HG03045 (cell line): ENCODE data around the gene ANHX.

Experiments used
- ATAC-seq: cut with Tn5 transposase; IDR thresholded peaks from one replicate; pipeline ENCODE4 v1.9.1; 2021; ENCODE audit warnings: mild to moderate bottlenecking, moderate library complexity; ENCODE audit not compliant: unreplicated experiment

Gene ANHX

GRCh38 chr12:133203344-133204263, 32.1 kb downstream of the ANHX start:
- ATAC-seq = no peak

- no peak for ATAC-seq
These were observed 33.0 kb downstream of the ANHX start for GRCh38 chr12:133202493-133203343.

DNA sequence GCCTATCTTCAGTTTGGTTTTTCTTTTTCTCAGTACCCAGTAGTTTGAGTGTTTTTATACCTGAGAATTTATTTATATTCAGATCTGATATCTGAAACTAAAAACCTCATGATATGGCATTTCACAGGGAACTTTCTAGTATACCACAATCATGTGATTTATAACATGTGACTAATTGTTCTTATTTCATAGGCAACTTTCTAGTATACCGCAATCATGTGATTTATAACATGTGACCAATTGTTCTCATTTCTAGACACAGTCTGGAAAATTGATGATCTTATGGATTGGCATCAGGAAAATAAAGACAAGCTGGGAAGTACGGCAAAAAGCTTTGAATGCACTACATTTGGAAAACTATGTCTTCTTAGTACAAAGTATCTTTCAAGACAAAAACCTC, 33.8 kb downstream of the ANHX start:
- ATAC-seq = no peak

- ATAC-seq = no peak
These were observed 42.8 kb downstream of the ANHX start for GRCh38 chr12:133192847-133193246.

DNA sequence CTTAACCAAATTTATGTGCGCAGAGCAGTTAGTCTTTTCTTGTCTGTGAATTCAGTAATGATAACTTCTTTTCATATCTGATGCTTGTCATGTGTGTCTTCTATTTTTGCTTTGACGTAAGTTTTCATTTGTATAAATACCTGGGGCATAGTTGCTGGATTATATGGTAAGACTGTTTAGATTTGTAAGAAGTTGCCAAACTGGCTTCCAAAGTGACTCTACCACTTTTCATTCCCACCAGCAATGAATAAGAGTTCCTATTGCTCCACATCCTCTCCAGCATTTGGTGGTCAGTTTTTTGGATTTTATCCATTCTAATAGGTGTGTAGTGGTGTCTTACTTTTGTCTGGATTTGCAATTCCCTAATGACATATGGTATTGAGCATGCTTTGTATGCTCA, 45.5 kb downstream of the ANHX start:
- ATAC-seq = no peak

DNA sequence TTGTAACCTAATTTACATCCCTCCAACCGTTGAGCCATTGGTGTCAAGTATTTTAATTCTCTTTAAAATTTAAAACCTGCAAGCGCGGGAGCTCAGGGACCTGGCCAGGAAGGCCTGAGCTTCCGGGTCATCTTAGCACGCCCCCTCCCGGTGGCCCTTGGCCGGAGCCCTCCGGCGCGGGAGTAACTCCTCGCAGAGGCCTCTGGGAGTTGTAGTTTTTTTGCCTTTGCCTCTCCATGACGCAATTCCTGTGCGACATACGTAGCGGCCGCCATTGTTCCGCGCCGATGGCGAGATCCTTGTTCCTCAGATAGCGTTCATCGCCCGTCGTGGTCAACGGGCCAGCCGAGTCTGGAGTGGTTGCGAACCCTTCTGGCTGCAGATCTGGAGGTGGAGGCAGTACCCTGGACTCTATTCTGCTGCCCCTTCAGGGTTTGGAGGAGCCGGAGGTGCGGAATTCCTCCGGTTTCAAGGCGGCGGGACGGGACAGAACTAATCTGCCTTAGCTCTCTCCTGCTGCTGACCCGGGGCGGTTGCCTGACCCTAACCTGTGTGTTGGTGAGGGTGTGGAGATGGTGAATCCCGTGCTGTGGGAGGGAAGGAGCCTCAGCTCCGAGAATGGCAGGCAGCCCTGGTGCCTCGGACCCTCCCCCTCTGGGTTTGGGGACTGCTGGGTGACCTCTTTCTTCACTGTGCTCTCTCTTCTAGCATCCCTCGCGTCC, 54.3 kb downstream of the ANHX start, which contains the start of gene ZNF268:
ZNF268 (plus strand) TSS at position 258 of the 722 bp plus-strand sequence. CDS start 503 bp downstream, outside the sequence.
- peak; percentile 90 for ATAC-seq

DNA sequence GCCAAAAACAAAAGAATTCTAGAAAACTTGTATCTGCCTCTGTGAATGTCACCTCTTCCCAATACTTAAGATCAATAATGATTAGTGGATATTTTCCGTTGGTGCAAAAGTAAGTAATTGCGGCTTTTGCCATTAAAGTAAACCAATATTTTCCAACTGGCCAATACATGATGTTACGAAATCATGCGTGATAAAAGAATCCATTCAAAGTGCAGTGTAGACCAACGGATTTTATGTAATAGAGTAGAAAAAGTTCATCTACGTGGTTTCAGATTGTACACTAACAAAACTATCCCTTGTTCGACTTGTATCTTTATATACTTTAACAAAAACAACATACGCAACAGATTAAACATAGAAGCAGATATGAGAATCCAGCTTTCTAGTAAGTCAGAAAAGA, 55.0 kb downstream of the ANHX start:
- ATAC-seq = no peak

DNA sequence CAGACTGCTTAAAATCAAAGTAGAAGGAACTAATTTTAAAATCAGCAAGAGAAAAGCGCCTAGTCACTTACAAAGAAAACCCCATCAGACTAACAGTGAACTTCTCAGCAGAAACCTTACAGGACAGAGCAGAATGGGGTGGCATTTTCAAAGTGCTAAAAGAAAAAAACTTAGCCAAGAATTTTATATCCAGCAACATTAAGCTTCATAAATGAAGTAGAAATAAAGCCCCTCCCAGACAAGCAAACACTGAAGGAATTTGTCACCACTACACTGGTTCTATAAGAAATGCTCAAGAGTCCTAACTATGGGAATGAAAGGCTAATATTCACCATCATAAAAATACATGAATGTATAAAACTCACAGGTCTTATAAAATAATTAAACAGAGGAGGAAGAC, 60.8 kb downstream of the ANHX start:
- ATAC-seq = no peak

DNA sequence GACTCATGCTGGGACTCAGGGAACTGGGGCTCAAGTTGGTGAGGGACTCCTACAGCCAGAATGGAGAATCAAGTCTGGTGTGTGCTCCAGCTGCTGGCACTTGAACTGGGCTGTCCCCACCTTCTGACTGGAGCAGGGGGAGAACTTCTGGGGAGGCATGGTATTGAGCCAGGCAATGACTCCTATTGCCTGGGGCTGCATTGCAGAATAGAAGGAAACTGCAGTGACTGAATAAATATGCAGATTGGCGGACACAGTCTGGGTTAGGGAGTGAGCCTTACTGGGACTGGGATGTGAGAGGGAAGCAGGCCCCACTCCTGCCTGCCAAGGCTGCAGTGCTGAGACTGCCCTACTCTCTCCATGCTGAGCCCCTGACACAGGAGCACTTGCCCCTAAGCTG, 63.2 kb downstream of the ANHX start:
- no peak for ATAC-seq
